K562 (cell line): Measurements from ENCODE around the gene CDCP1. TPM values are rescaled to one million over a fixed set of nuclear protein-coding genes. Genes with fewer than 3 reads are reported as not detected.

Source experiments
- ADNP ChIP-seq: fragments of 200-800 bp; sonication (Bioruptor generic); IDR thresholded peaks from 2 replicates; pipeline ENCODE4 v1.6.1; 2016; ENCODE audit warnings: missing genetic modification characterization, missing compliant biosample characterization
- polyA plus RNA-seq, 8 experiments: library from polyadenylated mRNA; depleted of rRNA in 4 of 8; stranded (reverse) in 5 of 8; unstranded in 3 of 8; fragments of >200 nt; fragmentation: Nextera tagmentation in 2 of 8; fragmentation: Illumina TruSeq in 1 of 8; extraction: Ambion mirVana in 2 of 8; extraction: Trizol in 1 of 8; gene quantifications; 2 replicates each; pipeline versions ENCODE4 v1.2.1 to v1.2.3, GENCODE V29; 2011 to 2014; ENCODE audit warnings: inconsistent platforms in 1 of 8, missing spikeins in 1 of 8
- total RNA-seq, 7 experiments: library from RNA; depleted of rRNA in 6 of 7; stranded (reverse); fragments of >200 nt in 6 of 7; fragmentation: Illumina TruSeq in 2 of 7; extraction: Trizol in 2 of 7; gene quantifications; 2 replicates each; pipeline versions ENCODE4 v1.2.1 to v1.2.3, GENCODE V29; 2011 to 2021; ENCODE audit warnings: low replicate concordance in 1 of 7
- TF ChIP-seq, protein P1 (sequence below), 2 experiments: fragments of 450-650 bp in 1 of 2; sonication (generic) in 1 of 2; formaldehyde crosslinking in 1 of 2; IDR thresholded peaks; 2 replicates each; pipeline versions ENCODE4 v1.7.1 to v1.9.0; 2016 to 2022; ENCODE audit warnings: inconsistent platforms in 1 of 2, mild to moderate bottlenecking in 1 of 2, missing genetic modification reagents in 1 of 2

CDCP1 gene
- total and polyA plus RNA-seq, 9 of the 15 experiments (the other 6 are each of a cell fraction or from before 2014, with no cell fraction given): 3.9 to 16.4 (median 5.2) TPM

DNA sequence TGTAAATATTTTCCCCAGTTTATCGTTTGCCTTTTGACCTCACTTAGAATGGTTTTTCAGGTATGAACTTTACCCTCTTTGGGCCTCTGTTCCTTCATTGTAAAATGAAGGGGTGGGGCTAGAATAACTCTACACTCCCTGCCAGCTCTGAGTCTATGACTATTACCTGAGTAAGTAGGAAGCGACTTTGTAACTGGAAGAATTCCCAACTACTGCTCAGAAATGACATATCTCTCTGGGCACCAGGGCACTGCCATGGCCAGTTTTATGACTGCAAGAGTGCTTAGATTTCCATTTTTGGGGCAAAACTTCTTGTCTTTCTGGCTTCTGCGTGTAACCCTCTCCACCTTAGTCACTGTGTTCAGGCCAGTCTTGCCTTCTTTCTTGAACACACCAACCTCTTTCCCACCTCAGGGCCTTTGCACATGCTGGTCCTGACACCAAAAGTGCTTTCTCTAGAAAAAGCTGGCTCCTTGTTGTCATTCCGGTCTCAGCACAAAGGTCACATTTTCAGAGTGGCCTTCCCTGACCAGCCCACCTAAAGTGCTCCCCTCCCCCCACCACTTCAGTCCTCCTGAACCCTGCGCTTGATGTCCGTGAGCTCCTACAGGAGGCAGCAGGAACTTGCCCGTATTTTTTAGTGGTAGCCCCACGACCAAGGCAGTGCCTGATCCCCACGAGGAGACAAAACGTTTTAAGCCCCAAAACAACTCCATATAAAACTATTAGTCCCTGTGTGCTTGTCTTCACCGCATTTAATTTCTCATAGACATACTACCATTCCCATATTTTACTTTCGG is 25.6 kb downstream of the CDCP1 start (continued):
- TF ChIP-seq, protein P1, sequence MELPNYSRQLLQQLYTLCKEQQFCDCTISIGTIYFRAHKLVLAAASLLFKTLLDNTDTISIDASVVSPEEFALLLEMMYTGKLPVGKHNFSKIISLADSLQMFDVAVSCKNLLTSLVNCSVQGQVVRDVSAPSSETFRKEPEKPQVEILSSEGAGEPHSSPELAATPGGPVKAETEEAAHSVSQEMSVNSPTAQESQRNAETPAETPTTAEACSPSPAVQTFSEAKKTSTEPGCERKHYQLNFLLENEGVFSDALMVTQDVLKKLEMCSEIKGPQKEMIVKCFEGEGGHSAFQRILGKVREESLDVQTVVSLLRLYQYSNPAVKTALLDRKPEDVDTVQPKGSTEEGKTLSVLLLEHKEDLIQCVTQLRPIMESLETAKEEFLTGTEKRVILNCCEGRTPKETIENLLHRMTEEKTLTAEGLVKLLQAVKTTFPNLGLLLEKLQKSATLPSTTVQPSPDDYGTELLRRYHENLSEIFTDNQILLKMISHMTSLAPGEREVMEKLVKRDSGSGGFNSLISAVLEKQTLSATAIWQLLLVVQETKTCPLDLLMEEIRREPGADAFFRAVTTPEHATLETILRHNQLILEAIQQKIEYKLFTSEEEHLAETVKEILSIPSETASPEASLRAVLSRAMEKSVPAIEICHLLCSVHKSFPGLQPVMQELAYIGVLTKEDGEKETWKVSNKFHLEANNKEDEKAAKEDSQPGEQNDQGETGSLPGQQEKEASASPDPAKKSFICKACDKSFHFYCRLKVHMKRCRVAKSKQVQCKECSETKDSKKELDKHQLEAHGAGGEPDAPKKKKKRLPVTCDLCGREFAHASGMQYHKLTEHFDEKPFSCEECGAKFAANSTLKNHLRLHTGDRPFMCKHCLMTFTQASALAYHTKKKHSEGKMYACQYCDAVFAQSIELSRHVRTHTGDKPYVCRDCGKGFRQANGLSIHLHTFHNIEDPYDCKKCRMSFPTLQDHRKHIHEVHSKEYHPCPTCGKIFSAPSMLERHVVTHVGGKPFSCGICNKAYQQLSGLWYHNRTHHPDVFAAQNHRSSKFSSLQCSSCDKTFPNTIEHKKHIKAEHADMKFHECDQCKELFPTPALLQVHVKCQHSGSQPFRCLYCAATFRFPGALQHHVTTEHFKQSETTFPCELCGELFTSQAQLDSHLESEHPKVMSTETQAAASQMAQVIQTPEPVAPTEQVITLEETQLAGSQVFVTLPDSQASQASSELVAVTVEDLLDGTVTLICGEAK (IDR thresholded peaks at IDR 0.05): no peak
- TF ChIP-seq, protein P1 (CRISPR knock-in tag; IDR thresholded peaks at IDR 0.05): no peak
- 0 out of 2 replicates have a peak, but pooled peaks have one; percentile 35 for TF ChIP-seq ADNP (tag)
